ENCODE results near the gene GCNT4. TPM values are rescaled to one million over a fixed set of nuclear protein-coding genes. Genes with fewer than 3 reads are reported as not detected.

The GCNT4 gene
- total and polyA plus RNA-seq, 2 of the 8 experiments (the other 6 are each of a cell fraction or from before 2014, with no cell fraction given) = 1.1 to 14.5 TPM

GRCh38 chr5:75009556-75010345 is 42.6 kb downstream of the GCNT4 start:
- CTCF ChIA-PET (ENCODE audit: partially characterized antibody) = interaction anchor here (0.8 to 0.9 kb wide), 2 partner anchors 9 to 39 kb away, joined by 3 read pairs; no protein-coding TSS in a partner anchor
- H3K4ac ChIP-seq (replicated peaks; ENCODE audit: insufficient read length, low read depth, low read length) = no peak overlapping the region
- no peak for FAIRE-seq
- TF ChIP-seq RXRA (IDR thresholded peaks at IDR 0.05; ENCODE audit: insufficient read depth, low read depth, low read length) (no peak), POLR2A (IDR thresholded peaks at IDR 0.05; ENCODE audit: control extremely low read depth in 1 of 2, low read depth in 2 of 2, low read length in 2 of 2) (no peak), CREB1 (IDR thresholded peaks at IDR 0.05) (no peak), EGR1 (IDR thresholded peaks at IDR 0.05; ENCODE audit: borderline replicate concordance, low read depth, low read length) (no peak), ZNF274 (IDR thresholded peaks at IDR 0.05; ENCODE audit: borderline replicate concordance, extremely low read depth, low read length) (no peak), BACH1 (IDR thresholded peaks at IDR 0.05; ENCODE audit: low read length) (no peak), JUN (IDR thresholded peaks at IDR 0.05; ENCODE audit: low read depth, low read length) (no peak), USF2 (IDR thresholded peaks at IDR 0.05; ENCODE audit: low read length) (no peak), EZH2 (IDR thresholded peaks at IDR 0.05; ENCODE audit: low read depth, low read length, severe bottlenecking) (no peak), SIX5 (IDR thresholded peaks at IDR 0.05; ENCODE audit: low read depth, low read length) (no peak), CTBP2 (IDR thresholded peaks at IDR 0.05; ENCODE audit: borderline replicate concordance, insufficient read depth, insufficient read length, low read length) (no peak), KDM5A (IDR thresholded peaks at IDR 0.05; ENCODE audit: low read length) (no peak)

More at GRCh38 chr5:75009556-75010345, 42.6 kb downstream of the GCNT4 start:
- Histone ChIP-seq H3K4me1 (replicated peaks in 1 of 4; ENCODE audit: control insufficient read depth in 3 of 4, insufficient read depth in 4 of 4, low read length in 3 of 4) (peaks cover 0 to 12% (median 6%) of the 10 kb centered on the region in 4 experiments; a peak in 5 of 7 replicates), H2BK20ac (ENCODE audit: low read length) (no peak overlapping the region), H3K79me1 (ENCODE audit: low read depth, low read length) (no peaks in the 10 kb centered on the region), H2BK15ac (ENCODE audit: low read length) (no peak overlapping the region), H3K23me2 (ENCODE audit: low read depth, low read length) (no peaks in the 10 kb centered on the region), H3K56ac (replicated peaks; ENCODE audit: insufficient read length, low read depth, low read length) (no peak overlapping the region), H3K79me2 (ENCODE audit: control insufficient read depth in 1 of 2, insufficient read depth in 2 of 2, low read length in 2 of 2) (no peaks in the 10 kb centered on the region), H4K5ac (ENCODE audit: insufficient read length, low read depth, low read length) (no peak overlapping the region), H2AFZ (ENCODE audit: low read length) (peak overlapping the region; percentile 19; the same call in 1 of the 2 replicates), H2BK5ac (ENCODE audit: low read depth, low read length) (no peak overlapping the region), H4K20me1 (replicated peaks in 1 of 2; ENCODE audit: control insufficient read depth in 1 of 2, insufficient read depth in 2 of 2, low read length in 2 of 2) (no peaks in the 10 kb centered on the region), H3K14ac (ENCODE audit: insufficient read length) (no peak overlapping the region), H3K18ac (ENCODE audit: extremely low read depth, low read length) (no peak overlapping the region), H3K27me3 (replicated peaks in 1 of 4; ENCODE audit: control insufficient read depth in 3 of 4, extremely low read depth in 1 of 4, insufficient read depth in 3 of 4, low read length in 3 of 4) (no peaks in the 10 kb centered on the region), H3K23ac (ENCODE audit: insufficient read length) (no peak overlapping the region), H4K91ac (replicated peaks; ENCODE audit: insufficient read length, low read length) (no peak overlapping the region), H3K36me3 (ENCODE audit: control insufficient read depth in 2 of 4, insufficient read depth in 4 of 4, low read length in 3 of 4) (peaks cover 0 to 6% (median 0%) of the 10 kb centered on the region in 4 experiments; a peak in 1 of 8 replicates), H3K4me2 (ENCODE audit: insufficient read depth in 1 of 2, low read depth in 2 of 2, low read length in 2 of 2) (no peak overlapping the region), H4K8ac (ENCODE audit: extremely low read depth, insufficient read depth, low read length) (no peak overlapping the region), H2AK5ac (ENCODE audit: low read depth, low read length) (no peak overlapping the region), H3K9me3 (ENCODE audit: insufficient read depth in 2 of 2, low read depth in 1 of 2, low read length in 1 of 2) (peaks cover 6 to 8% of the 10 kb centered on the region in 2 experiments), H2BK120ac (replicated peaks; ENCODE audit: low read depth, low read length) (no peak overlapping the region), H2BK12ac (ENCODE audit: low read depth, low read length) (no peak overlapping the region), H3K9ac (replicated peaks in 1 of 4; ENCODE audit: extremely low read depth in 1 of 4, low read depth in 3 of 4, low read length in 3 of 4) (no peak overlapping the region), H3K4me3 (ENCODE audit: extremely low read depth in 1 of 4, insufficient read depth in 2 of 4, low read depth in 3 of 4, low read length in 4 of 4) (no peak overlapping the region), H3K27ac (ENCODE audit: low read depth, low read length) (no peak overlapping the region)
- DNase-seq (ENCODE audit: low read depth in 1 of 2, low spot score in 2 of 2) = no peak
- 90% methylated on average over 7 of the region's 7 CpGs; no CpG with 5 or more reads in 1 of the 2 experiments for WGBS, 2 experiments (ENCODE audit: extremely low coverage in 1 of 2, insufficient coverage in 1 of 2, insufficient read length in 1 of 2, insufficient replicate concordance in 2 of 2, low coverage in 1 of 2, low lambda C conversion rate in 2 of 2, missing lambda C conversion rate in 1 of 2)
- POLR2A ChIA-PET (ENCODE audit: partially characterized antibody) = interaction anchor here (0.7 kb wide), 1 partner anchor 1515 kb away, joined by 3 read pairs; no protein-coding TSS in a partner anchor
